GM19023 (cell line): Measurements from ENCODE around the gene PRKCZ.
"Not testable (repeated sequence)": the region's sequence is repeated elsewhere in the genome, so short reads cannot be mapped to it uniquely, and the experiment has no call there.

ENCODE experiments used
- ATAC-seq: cut with Tn5 transposase; IDR thresholded peaks from one replicate; pipeline ENCODE4 v1.9.1; 2021; ENCODE audit warnings: mild to moderate bottlenecking, moderate library complexity; ENCODE audit not compliant: unreplicated experiment

PRKCZ gene

DNA sequence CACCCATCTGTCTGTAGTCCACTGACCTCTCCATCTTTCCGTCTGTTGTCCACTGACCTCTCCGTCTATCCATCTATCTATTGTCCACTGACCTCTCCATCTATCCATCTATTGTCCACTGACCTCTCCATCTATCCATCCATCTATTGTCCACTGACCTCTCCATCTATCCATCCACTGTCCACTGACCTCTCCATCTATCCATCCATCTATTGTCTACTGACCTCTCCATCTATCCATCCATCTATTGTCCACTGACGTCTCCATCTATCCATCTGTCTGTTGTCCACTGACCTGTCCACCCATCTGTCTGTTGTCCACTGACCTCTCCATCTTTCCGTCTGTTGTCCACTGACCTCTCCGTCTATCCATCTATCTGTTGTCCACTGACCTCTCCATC, 97.7 kb downstream of the PRKCZ start:
- not testable (repeated sequence) for ATAC-seq

DNA sequence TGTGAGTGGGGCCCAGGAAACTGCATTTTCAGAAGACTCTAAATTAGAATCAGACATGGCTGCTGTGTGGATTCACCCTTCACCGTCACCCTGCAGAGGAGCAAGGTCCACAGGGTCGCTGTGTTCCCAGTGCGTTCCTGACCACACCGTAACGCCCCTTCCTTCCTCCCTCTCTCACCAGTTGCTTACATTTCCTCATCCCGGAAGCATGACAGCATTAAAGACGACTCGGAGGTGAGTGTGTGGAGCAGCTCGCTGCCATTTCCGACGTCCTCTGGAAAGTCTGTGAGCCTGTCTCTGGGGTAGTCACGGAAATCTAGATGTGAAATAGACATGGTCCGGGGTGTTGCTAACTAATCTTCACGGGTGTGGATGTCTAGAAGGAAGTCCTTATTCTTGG, 98.5 kb downstream of the PRKCZ start:
- no peak for ATAC-seq

DNA sequence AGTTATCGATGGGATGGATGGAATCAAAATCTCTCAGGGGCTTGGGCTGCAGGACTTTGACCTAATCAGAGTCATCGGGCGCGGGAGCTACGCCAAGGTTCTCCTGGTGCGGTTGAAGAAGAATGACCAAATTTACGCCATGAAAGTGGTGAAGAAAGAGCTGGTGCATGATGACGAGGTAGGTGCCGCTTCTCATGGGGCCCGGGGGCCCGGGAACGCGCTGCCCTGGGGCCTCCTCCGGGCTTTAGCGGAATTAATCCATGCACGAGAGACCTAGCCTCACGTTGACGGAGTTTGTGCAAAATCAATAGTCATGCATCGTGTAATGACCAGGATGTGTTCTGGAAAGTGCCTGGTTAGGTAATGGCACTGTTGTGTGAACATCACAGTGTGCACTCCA, 100.6 kb downstream of the PRKCZ start:
- ATAC-seq: no peak

DNA sequence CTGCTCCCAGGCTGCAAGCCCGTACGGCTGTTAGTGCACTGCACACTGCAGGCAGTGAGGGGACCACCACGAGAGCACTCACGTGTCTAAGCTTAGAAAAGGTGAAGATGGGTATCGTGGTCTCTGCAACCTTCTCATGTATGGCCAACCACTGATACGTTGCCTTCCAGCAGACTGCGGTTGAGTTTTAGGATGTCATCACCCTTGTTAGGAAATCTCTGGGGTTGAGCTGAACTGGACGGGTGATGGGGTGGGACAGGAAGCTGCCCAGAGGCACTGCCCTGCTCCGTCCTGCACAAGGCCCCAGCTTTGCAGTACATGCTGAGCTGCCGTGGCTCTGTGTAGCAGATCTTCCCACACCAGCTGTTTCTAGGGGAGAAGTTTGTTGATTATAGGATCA, 101.0 kb downstream of the PRKCZ start:
- ATAC-seq: no peak

DNA sequence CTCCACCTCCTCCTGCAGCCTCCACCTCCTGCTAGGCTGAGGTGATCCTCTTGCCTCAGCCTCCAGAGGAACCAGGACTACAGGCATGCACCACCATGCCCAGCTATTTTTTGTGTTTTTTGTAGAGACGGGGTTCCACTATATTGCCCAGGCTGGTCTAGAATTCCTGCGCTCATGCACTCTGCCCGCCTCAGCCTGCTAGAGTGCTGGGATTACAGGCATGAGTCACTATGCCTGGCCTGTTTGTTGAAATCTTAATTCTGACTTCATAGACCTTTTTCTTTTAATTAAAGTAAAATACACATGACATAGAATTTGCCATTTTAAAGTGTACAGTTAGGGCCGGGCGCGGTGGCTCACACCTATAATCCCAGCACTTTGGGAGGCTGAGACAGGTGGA, 101.7 kb downstream of the PRKCZ start:
- ATAC-seq: no peak

DNA sequence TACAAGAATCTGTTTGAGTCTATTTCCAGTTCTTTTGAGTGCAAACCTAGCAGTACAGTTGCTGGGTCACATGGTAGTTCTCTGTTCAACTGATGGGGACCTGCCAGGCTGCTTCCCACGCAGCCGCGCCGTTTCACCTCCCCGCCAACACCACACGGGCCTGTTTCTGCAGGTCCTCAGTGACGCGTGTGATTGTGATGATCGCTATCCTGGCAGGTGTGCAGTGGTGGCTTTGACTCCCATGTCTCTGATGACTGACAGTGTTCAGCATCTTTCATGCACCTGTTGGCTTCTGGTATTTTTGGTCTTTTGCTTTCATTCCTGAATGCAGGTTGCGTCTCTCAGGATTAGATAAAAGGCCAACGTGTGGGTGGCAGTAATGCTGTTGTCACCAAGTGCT, 102.7 kb downstream of the PRKCZ start:
- no peak for ATAC-seq

DNA sequence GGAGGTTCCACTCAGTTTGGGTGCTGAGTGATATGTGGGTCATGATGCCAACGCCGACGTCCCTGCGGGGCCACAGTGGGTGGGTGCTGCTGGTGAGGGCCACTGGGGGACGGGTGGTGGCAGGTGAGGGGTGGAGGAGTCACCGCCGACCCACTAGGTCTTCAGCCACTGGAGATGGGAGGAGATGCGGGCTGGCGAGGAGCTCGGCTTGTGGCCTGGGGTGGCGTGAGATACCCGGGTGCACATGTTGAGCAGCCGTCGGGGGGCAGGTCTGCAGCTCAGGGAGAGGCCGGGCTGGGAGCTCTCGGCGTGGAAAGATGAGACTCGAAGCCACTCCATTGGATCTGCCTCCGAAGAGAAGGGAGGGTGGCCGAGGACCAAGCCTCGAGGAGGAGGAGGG, 103.8 kb downstream of the PRKCZ start:
- no peak for ATAC-seq

DNA sequence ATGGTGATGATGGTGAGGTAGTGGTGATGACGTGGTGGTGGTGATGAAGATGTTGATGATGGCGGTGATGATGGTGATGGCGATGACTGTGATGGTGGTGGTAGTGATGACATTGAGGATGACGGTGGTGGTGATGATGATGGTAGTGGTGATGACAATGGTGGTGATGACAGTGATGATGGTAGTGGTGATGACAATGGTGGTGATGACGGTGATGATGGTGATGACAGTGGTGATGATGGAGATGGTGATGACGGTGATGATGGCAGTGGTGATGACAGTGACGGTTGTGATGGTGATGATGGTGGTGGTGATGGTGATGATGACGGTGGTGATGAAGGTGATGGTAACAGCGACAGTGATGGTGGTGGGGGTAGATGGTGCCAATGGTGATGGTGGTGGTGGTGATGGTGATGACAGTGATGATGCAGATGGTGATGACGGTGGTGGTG, 105.0 kb downstream of the PRKCZ start:
- no peak for ATAC-seq

DNA sequence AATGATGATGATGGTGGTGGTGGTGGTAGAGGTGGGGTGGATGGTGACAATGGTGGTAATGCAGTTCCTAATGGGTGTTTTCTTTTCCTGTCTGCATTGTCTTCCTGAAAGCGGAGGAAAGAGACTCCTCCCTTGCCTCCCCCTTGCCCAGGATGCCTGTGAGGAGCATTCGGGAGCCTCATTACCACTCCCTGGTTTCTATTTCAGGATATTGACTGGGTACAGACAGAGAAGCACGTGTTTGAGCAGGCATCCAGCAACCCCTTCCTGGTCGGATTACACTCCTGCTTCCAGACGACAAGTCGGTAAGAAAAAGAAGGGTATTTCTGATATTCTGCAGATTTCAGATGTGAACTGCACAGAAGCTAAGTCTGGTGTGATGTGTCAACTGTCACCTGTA, 105.6 kb downstream of the PRKCZ start:
- ATAC-seq: no peak

DNA sequence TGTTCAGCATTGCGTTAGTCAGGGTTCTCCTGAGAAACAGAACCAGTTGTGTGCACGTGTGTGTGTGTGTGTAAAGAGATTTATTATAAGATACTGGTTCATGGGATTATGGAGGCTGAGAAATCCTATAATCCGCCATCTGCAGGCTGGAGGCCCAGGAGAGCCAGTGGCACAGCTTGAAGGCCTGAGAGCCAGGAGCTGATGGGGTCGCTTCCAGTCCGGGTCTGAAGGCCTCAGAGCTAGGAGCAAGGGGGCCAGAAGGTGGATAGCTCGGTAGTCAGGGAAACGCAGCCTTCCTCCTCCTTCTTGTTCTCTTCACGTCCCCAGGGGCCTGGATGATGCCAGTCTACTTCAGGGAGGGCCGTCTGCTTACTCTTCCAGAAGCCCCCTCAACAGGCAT, 106.7 kb downstream of the PRKCZ start:
- no peak for ATAC-seq

DNA sequence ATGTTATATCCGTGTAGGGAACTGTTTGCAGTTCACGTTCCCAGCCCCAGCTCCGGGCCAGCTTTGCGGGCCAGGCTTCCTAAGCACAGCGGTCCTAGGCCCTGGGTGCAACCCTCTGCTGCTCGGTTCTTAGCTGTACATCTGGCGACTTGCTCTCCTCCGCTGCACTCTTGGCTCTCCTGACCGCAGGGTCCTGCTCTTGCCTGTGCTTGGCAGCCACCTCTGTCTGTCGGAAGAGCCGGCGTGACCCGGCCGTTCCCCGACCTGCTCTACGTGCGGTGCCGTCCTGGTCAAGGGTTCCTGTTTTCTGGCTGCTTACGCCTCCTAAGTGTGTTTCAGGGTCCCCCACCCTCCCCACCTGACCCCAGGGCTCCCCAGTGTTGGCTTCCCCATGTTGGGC, 107.6 kb downstream of the PRKCZ start:
- ATAC-seq: no peak

DNA sequence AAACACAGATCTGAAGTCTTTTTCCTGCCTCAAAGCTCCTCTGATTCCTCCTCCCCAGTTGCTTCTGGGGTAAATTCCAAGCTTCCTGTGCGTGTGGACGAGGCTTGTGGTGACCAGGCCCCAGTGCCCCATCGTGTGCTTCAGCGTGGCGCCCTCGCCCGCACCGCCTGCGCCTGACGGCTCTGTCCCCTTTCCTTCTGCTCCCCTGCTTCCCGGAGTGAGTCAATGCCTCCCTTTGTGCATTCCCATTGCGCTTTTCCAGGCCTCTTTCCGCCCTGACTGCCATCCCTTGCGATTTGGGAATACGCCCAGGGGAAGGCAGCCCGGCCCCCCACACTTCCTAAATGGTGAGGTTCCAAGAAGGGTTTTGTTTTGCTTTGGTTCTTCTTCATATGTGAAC, 108.1 kb downstream of the PRKCZ start:
- ATAC-seq: no peak

DNA sequence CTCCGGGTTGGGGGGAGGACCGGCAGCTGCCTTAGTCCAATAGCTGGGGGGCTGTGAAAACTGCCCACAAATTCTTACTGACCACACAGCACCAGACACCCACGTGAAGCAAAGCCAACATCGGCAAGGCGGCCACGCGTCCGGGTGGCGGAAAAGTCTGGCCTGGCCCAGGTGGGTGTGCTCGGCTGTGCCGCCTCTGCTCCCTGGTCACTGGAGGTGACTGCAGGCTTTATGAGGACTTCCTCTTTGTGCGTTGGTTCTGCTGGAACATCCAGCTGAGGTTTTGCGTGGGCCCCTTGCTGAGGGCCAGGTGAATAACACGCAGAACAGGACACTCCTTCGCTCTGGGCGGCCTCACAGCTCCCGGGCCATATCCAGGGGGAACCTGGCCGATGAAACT, 108.9 kb downstream of the PRKCZ start:
- ATAC-seq: no peak

DNA sequence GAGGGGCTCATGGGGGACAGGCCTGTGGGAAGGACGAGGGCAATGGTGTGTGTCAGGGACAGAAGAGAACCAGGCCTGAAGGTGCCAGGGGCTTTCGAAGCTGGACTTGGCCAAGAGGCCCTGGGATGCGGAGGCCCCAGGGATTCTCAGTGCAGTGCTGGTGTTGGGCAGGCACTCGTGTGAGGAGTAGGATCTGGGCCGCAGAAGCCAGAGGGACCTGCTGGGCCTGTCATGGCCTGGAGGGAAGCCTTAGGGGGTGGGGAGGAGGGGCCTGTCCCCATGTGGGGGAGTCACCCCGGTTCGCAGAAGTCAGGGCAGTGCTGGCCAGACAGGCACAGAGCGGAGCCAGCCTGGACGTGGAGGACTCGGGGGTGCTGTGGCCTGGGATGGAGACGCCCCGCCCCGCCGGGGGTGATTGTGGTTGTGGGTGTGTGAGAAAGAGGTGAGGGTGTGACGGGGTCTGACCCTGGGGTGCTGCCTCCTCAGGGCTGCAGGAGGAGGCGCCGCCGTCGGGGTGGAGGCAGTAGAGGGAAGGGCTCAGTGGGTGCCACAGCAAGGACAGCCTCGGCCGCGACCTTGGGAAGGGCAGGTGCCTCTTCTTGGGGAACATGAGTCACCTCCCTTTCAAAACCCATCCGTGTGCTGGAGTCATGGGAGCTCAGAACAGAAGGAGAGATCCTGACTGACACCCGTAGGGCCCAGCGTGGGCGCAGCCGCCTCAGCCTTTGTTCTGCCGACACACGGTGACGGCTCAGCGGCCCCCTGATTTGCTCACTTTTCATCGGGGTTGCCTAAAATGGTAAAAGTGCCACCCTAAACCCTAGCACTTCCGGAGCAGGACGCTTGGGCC, 110.5 kb downstream of the PRKCZ start:
- no peak for ATAC-seq

DNA sequence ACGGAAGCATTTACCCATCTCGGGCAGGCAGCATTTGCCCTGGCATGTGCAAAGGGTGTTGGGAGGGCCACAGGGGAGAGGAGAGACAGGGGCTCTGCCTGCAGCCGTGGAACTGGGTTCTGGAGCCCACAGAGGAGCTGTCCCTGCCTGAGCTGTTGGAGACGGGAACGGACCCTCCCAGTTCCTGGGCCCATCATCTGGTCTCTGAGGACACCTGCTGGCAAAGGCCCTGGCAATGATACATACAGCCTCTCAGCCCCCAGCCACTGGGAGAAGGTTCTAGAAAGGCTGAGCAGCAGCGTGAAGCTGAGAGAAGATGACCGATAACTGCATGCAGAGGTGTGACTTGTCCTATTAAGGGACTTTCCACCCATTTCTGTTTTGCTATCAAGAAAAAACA, 113.0 kb downstream of the PRKCZ start:
- ATAC-seq: no peak

DNA sequence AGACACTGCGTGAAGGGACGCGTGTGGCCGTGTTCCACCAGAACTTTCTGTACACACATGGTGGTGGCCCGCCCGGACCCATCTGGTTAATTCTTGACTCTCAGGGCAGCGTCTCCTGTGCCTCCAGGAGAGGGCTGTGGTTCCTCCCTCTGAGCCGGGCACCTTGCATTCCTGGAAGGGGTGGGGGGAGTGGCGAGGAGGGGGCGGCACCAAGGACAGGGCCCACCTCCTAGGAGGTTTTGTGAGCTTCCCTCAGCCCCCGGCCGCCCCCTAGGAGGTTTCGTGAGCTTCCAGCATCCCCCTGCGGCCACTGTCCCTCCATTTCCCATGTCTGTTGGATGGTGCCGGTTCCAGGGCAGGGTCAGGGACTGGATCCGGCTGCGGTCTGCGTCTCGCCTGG, 115.4 kb downstream of the PRKCZ start:
- no peak for ATAC-seq

DNA sequence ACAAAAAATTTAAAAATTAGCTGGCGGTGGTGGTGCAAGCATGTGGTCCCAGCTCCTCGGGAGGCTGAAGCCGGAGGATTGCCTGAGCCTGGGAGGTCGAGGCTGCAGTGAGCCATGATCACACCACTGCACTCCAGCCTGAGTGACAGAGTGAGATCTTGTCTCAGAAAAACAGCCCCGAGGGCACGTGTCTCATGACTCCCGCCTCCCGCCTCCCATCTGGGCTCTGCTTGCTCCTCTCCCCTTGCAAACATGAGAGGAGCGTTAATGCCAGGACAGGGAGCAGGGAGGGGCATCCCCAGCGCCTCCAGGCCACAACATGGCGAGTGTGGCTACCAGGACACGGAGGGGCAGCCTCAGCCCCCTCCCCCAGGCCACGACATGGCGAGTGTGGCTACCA, 116.0 kb downstream of the PRKCZ start:
- no peak for ATAC-seq

DNA sequence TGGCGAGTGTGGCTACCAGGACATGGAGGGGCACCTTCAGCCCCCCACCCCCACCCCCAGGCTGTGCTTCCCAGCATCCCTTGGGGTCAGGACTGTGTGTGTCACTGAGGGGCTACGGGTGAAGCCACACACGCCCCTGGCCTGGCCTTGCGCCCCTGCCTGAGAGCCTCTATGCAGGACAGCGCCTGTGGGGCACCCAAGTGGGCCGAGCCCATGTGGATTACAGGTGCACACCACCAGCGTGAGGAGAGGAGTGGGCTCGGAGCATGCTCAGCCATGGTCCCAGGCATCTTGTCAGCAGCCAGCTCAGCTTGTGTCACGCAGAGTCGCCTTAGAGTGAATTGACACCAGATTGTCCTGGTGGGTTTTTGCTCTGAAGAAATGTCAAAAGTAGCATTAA, 116.5 kb downstream of the PRKCZ start:
- ATAC-seq: no peak

DNA sequence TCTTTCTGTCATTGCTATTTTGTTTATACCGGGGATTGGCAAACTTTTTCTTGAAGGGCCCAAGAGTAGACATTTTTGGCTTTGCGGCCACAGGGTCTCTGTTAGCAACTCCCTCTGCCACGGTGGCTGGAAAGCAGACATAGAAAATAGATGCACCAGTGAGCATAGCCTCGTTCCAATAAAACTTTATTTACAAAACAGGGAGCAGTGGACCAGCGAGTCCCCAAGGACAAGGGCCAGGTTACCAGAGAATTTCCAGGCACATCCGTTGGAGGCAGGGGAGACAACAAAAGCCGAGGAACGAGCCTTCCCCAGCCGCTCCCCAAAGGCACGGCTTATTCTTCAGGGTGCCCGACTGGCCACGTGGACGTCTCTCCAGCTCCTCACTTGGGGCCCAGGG, 117.9 kb downstream of the PRKCZ start:
- no peak for ATAC-seq

DNA sequence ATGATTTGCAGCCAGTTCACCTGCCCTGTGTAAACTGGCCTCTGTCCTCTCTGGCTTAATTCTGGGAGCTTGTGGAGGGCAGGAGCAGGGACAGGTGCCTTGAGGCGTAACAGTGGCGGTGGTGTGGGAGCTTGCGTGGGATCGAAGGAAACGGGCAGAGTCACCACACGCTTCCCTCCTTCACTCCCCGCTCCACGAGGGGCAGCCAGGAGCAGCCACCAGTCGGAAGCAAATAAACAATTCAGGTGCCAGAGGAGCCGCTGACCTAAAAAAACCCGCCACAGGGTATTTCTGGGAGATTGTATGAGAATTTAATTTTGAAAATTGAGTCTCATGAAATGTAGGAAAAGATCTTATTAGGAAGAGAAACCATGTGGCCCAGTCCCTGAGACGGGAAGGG, 118.3 kb downstream of the PRKCZ start:
- ATAC-seq: no peak

DNA sequence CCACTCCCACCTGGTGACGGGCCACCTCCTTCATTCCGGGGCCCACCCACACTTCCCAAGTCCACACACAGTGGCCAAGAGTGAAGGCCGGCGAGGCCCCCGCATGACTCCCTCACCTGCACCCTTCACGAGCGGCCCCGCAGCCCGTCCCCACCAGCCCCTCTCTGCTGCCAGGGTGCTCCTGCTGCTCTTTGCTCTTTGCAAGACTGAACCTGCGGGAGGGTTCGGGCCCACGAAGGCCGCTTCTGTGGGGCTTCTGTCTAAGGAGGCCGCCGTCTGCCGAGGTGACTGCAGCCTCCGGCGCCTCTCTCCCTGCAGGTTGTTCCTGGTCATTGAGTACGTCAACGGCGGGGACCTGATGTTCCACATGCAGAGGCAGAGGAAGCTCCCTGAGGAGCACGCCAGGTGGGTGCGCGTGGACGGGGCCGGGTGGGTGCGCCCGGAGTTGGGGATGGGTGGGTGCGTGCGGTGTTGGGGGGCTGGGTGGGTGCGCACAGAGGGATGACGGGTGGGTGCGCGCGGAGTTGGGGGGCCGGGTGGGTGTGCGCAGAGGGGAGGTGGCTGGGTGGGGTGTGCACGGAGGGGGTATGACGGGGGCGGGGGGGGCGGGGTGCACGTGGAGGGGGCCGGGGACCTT, 119.1 kb downstream of the PRKCZ start:
- ATAC-seq: no peak

DNA sequence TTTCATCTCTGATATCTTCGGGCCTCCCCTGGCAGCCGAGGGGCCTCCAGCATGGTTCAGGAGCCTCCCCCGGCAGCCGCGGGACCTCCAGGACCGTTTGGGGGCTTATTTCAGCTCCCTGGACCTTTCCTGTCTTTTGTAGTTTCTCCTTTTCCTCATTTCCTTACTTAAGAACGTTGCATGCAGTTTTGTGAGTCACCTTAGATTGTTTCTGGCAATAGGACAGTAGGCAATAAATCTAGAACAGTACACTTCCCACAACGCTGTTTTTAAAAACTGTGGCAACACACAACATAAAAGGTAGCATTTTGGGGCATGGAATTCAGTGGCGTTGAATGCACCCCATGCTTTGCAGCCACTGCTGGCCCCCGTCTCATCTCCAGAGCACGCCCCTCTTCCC, 120.0 kb downstream of the PRKCZ start:
- no peak for ATAC-seq

DNA sequence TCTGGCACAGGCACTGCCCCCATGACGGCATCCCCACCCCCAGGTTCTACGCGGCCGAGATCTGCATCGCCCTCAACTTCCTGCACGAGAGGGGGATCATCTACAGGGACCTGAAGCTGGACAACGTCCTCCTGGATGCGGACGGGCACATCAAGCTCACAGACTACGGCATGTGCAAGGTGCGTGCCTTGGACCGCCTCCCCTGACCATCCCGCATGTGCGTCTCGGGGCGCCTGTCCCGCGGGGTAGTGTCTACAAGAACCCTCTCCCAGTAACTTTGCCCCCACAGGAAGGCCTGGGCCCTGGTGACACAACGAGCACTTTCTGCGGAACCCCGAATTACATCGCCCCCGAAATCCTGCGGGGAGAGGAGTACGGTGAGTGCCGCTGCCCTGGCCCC, 121.8 kb downstream of the PRKCZ start:
- ATAC-seq: no peak
